ENCODE measurements around the gene IL1RAP. TPM values are rescaled to one million over a fixed set of nuclear protein-coding genes. Genes with fewer than 3 reads are reported as not detected.

IL1RAP gene
- total RNA-seq, 1 donor from 2014 or later, result 7.7 TPM

GRCh38 chr3:190579514-190580137 is 65.7 kb downstream of the IL1RAP start:
- no peak for TF ChIP-seq CTCF (conservative IDR thresholded peaks at IDR 0.05; ENCODE audit: low read depth, low read length)
- no peak overlapping the region for H3K4me3 ChIP-seq (ENCODE audit: low read depth, low read length)
- no peak for DNase-seq (ENCODE audit: low read depth)

- no peak for TF ChIP-seq CTCF (conservative IDR thresholded peaks at IDR 0.05; ENCODE audit: low read depth, low read length)
- no peak overlapping the region for H3K4me3 ChIP-seq (ENCODE audit: low read depth, low read length)
- no peak for DNase-seq (ENCODE audit: low read depth)
Measured at GRCh38 chr3:190580417-190580816, 66.5 kb downstream of the IL1RAP start.

- H3K4me3 ChIP-seq (ENCODE audit: low read depth, low read length), result no peak overlapping the region
- no peak for DNase-seq (ENCODE audit: low read depth)
- TF ChIP-seq CTCF (conservative IDR thresholded peaks at IDR 0.05; ENCODE audit: low read depth, low read length), result no peak
Measured at GRCh38 chr3:190581041-190581541, 67.2 kb downstream of the IL1RAP start.

GRCh38 chr3:190582667-190583066 is 68.8 kb downstream of the IL1RAP start:
- no peak for TF ChIP-seq CTCF (conservative IDR thresholded peaks at IDR 0.05; ENCODE audit: low read depth, low read length)
- no peak for DNase-seq (ENCODE audit: low read depth)
- no peak overlapping the region for H3K4me3 ChIP-seq (ENCODE audit: low read depth, low read length)

- TF ChIP-seq CTCF (conservative IDR thresholded peaks at IDR 0.05; ENCODE audit: low read depth, low read length), result no peak
- no peak overlapping the region for H3K4me3 ChIP-seq (ENCODE audit: low read depth, low read length)
Measured at GRCh38 chr3:190585805-190586630, 72.1 kb downstream of the IL1RAP start.

GRCh38 chr3:190586631-190587011 is 72.7 kb downstream of the IL1RAP start:
- H3K4me3 ChIP-seq (ENCODE audit: low read depth, low read length), result no peak overlapping the region
- DNase-seq (ENCODE audit: low read depth), result peak; percentile 44
- TF ChIP-seq CTCF (conservative IDR thresholded peaks at IDR 0.05; ENCODE audit: low read depth, low read length), result no peak

More at GRCh38 chr3:190585805-190586630, 72.1 kb downstream of the IL1RAP start:
- DNase-seq (ENCODE audit: low read depth), result peak; percentile 88

Data from epithelial cell of proximal tubule (primary cell).